Fibroblast of villous mesenchyme (primary cell): Measurements from ENCODE around the gene DNAJC15. TPM values are rescaled to one million over a fixed set of nuclear protein-coding genes. Genes with fewer than 3 reads are reported as not detected.
A peak's percentile ranks its signal among the peaks of the same experiment; 100 is the strongest.

Experiments
- DNase-seq: peaks from one replicate; pipeline ENCODE4 v3.0.0-alpha.2; 2010; ENCODE audit warnings: low read depth
- H3K4me3 ChIP-seq: 2 replicates; pipeline ENCODE4 v1.5.1; 2011; ENCODE audit warnings: low read depth, mild to moderate bottlenecking, low read length
- CTCF ChIP-seq: IDR thresholded peaks from 2 replicates; pipeline ENCODE4 v1.5.1; 2012; ENCODE audit warnings: low read depth, mild to moderate bottlenecking, low read length; ENCODE audit not compliant: insufficient read depth
- total RNA-seq: library from RNA; depleted of rRNA; stranded (reverse); fragments of >200 nt; gene quantifications from 2 replicates; pipeline ENCODE4 v1.2.3, GENCODE V29; 2012

DNAJC15 gene
- 4.7 and 6.1 TPM in 2 replicates for total RNA-seq

DNA sequence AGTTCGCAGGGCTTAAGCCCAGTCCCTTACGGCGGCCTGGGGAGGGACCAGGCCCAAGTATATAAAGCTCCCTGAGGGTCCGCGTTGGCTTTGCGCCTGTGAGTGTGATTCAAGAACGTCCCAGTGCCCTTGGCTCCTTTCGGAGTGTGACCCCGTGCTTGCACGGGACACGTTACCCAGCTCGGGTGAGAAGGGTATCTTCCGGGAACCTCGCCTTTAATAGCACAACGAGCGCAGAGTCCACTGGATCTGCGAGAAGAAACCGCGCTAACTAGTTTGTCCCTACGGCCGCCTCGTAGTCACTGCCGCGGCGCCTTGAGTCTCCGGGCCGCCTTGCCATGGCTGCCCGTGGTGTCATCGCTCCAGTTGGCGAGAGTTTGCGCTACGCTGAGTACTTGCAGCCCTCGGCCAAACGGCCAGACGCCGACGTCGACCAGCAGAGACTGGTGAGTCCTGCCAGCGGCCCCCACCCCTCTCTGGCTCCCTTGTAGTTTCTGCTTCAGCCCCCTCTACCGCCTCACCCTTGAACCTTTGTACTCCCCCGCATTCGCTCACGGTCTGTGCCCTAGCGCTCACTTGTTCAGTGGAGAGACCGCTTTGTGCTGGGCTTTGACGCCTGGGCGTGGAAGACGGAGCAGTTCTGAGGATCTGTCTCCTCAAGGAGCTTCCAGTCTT is at the start of gene DNAJC15:
Gene DNAJC15 (plus strand): TSS at position 298 of the 675 bp plus-strand sequence. CDS start 41 bp downstream, at position 339.
- TF ChIP-seq CTCF, result no peak
- peak within 1 kb of the TSS; percentile 61 for H3K4me3 ChIP-seq
- DNase-seq, result peak; percentile 77

- H3K4me3 ChIP-seq, result no peak overlapping the region
- TF ChIP-seq CTCF, result no peak
- DNase-seq, result no peak
Observed at GRCh38 chr13:42976066-42976465, 47.3 kb upstream of the DNAJC15 start.

DNA sequence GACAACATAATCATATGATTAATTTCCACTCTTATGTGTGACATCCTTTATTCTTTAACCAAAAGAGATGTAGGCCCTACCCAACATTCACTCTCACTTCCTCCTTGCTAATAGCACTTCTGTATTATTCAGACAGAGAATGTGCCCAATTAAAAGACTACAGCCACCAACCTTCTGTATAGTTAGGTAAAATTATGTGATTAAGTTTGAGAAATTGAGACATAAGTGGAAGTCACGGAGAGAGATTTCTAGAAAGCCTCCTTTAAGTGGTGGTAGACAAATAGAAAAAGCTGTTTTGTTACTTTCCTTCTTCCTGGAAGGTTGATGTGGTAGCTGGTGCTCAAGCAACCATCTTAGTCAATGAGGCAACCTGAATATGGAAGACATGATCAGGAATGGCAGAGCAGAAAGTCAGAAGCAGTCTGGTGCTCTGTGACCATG is 46.1 kb upstream of the DNAJC15 start:
- no peak for TF ChIP-seq CTCF
- DNase-seq, result no peak
- no peak overlapping the region for H3K4me3 ChIP-seq

GRCh38 chr13:42981317-42981716 is 42.1 kb upstream of the DNAJC15 start:
- TF ChIP-seq CTCF, result no peak
- H3K4me3 ChIP-seq, result no peak overlapping the region
- DNase-seq, result peak; percentile 54

- no peak for DNase-seq
- no peak for TF ChIP-seq CTCF
- H3K4me3 ChIP-seq, result no peak overlapping the region
Observed at GRCh38 chr13:42981853-42982252, 41.5 kb upstream of the DNAJC15 start.

- DNase-seq, result no peak
- no peak for TF ChIP-seq CTCF
Observed at GRCh38 chr13:42984026-42984425, 39.4 kb upstream of the DNAJC15 start.

GRCh38 chr13:42984691-42985090 is 38.7 kb upstream of the DNAJC15 start:
- H3K4me3 ChIP-seq, result no peak overlapping the region
- no peak for DNase-seq
- no peak for TF ChIP-seq CTCF

More at GRCh38 chr13:42984026-42984425, 39.4 kb upstream of the DNAJC15 start:
- H3K4me3 ChIP-seq, result no peak overlapping the region
